Prostate gland (tissue), 2 donors: ENCODE data around the gene GZMM. TPM values are rescaled to one million over a fixed set of nuclear protein-coding genes. Genes with fewer than 3 reads are reported as not detected.
A peak's percentile ranks its signal among the peaks of the same experiment; 100 is the strongest.

Source experiments
- DNase-seq: peaks from one replicate; pipeline ENCODE4 v3.0.0-alpha.2; 2019; ENCODE audit warnings: low spot score
- H3K27ac ChIP-seq, 2 donors: fragments of 200-600 bp; sonication (generic); 2 replicates each; pipeline ENCODE4 v1.5.1; 2017 to 2019
- H3K27me3 ChIP-seq: fragments of 200-600 bp; sonication (generic); replicated peaks from 2 replicates; pipeline ENCODE4 v1.5.1; 2019; ENCODE audit not compliant: insufficient read depth
- H3K36me3 ChIP-seq, 2 donors: fragments of 200-600 bp; sonication (generic); 1 replicate in 1 of 2; 2 replicates in 1 of 2; pipeline versions ENCODE4 v1.5.1 to v1.8.1; 2017 to 2019
- H3K4me1 ChIP-seq: fragments of 200-600 bp; sonication (generic); replicated peaks from 2 replicates; pipeline ENCODE4 v1.5.1; 2019
- H3K4me3 ChIP-seq, 2 donors: fragments of 200-600 bp; sonication (generic); 2 replicates each; pipeline ENCODE4 v1.5.1; 2017 to 2019
- H3K9me3 ChIP-seq: fragments of 200-600 bp; sonication (generic); 2 replicates; pipeline ENCODE4 v1.5.1; 2017
- CTCF ChIP-seq, 4 experiments: fragments of 200-600 bp in 2 of 4; fragments of 450-650 bp in 2 of 4; sonication (generic) in 2 of 4; IDR thresholded peaks; 1 replicate in 3 of 4; 2 replicates in 1 of 4; pipeline ENCODE4 v1.5.1; 2016 to 2019; ENCODE audit warnings: antibody characterized with exemption in 4 of 4, mild to moderate bottlenecking in 2 of 4, moderate library complexity in 2 of 4
- POLR2A ChIP-seq: fragments of 450-650 bp; IDR thresholded peaks from one replicate; pipeline ENCODE4 v1.6.1; 2016; ENCODE audit warnings: antibody characterized with exemption, mild to moderate bottlenecking
- POLR2AphosphoS5 ChIP-seq: sonication (generic); formaldehyde crosslinking; IDR thresholded peaks from one replicate; pipeline ENCODE4 v1.6.1; 2017; ENCODE audit warnings: antibody characterized with exemption
- WGBS: methylation state at CpG from one replicate; pipeline ENCODE4 v1.1.5; 2018; 5-methylcytosine and 5-hydroxymethylcytosine counted together
- intact Hi-C: fragments of 100-400 bp; cut with DNase I; formaldehyde crosslinking; loops from one replicate; pipeline ENCODE4 v1.14.2; 2022
- total RNA-seq, 2 donors: library from RNA; depleted of rRNA; stranded (reverse); fragments of >200 nt; gene quantifications; one replicate each; pipeline ENCODE4 v1.1.0, GENCODE V29; 2016

The GZMM gene
- total RNA-seq, 2 donors from 2014 or later, result 0.68 TPM; not detected in 1

- Histone ChIP-seq H3K36me3 (no peaks in the 10 kb centered on the region), H3K27ac (peak overlapping the region; percentile 85 to 87), H3K27me3 (no peaks in the 10 kb centered on the region), H3K9me3 (no peaks in the 10 kb centered on the region), H3K4me3 (peak overlapping the region; percentile 97 to 99), H3K4me1 (peaks cover 18% of the 10 kb centered on the region)
- no peak for DNase-seq
- under 1% methylated on average over 38 of the region's 55 CpGs for WGBS
- TF ChIP-seq POLR2A, result no peak
- TF ChIP-seq CTCF (IDR thresholded peaks at IDR 0.05), result no peak
- no peak for TF ChIP-seq POLR2AphosphoS5
- intact Hi-C loops, result loop anchor here (5.0 kb wide), 1 partner anchor 41 kb away; the partner anchor contains the start of gene CDC34
Measured at GRCh38 chr19:572743-573518, 29.1 kb downstream of the GZMM start.

DNA sequence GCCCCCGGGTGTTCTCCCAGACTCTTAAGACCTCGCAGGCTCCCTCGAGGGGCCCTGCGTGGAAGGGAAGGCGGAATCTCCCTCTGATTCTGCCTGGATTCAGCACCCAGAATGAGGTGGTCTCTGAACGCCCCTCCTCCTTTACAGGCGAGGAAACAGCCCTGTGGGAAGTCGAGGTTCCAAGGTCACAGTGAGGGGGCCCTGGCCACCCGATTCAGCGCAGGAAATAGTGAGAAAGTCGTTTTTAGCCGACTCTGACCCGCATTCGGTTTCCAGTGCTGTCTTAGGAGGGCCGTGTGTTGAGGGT lies 29.6 kb downstream of the GZMM start:
- Histone ChIP-seq H3K4me3 (peak overlapping the region; percentile 97 to 99), H3K27ac (no peak overlapping the region), H3K36me3 (no peaks in the 10 kb centered on the region), H3K27me3 (no peaks in the 10 kb centered on the region), H3K4me1 (peaks cover 18% of the 10 kb centered on the region), H3K9me3 (no peaks in the 10 kb centered on the region)
- TF ChIP-seq POLR2A, result no peak
- TF ChIP-seq POLR2AphosphoS5, result no peak
- TF ChIP-seq CTCF (IDR thresholded peaks at IDR 0.05), result no peak
- 5% methylated on average over 15 of the region's 15 CpGs for WGBS
- no peak for DNase-seq
- intact Hi-C loops, result loop anchor here (5.0 kb wide), 1 partner anchor 41 kb away; the partner anchor contains the start of gene CDC34

DNA sequence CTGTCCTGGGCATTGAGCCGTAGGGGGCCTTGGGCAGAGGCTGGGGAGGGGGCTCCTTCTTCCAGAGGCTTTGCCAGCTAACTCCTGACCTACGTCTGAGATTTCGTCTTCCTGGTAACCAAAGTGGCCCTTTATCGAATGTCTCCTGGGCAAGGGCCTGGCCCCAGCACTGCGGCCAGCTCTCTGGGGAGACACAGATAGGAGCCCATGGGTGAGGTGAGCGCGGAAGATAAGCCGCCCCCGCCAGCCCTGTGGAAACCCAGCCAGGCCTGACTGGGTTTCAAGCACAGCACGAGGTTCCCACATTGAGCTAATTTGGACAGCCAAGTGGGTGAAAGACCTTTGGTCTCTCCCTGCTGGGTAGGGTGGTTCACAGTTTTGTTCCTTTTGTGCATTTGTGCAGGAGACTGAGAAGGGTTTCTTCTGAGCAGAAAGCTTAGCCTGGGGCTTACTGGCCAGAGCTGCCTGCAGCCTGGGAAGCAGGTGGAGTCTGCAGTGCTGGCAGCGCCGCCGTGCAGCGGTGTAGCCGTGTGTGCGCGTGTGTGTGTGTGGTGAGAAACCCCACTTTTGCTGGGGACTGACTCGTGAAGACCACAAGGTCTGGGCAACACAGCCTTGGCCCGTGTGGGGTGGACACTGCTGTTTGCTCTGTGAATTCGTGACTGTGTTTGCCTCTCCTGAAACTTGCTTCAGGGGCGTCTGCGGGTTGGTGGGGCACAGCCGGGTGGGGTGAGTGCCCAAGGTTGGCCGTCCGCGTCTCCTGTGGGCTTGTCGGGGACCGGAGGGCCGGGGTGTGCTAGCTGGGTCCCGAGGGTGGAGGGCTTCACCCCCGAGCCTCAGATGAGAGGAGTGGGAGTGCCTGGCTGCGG lies 31.0 kb downstream of the GZMM start:
- H3K4me3 ChIP-seq, result peak overlapping the region in 1 of 2 donors; percentile 17
- WGBS, result 31% methylated on average over 26 of the region's 32 CpGs

More for the DNA sequence above, 31.0 kb downstream of the GZMM start:
- Histone ChIP-seq H3K27me3 (no peaks in the 10 kb centered on the region), H3K36me3 (no peaks in the 10 kb centered on the region), H3K27ac (no peak overlapping the region), H3K9me3 (no peaks in the 10 kb centered on the region), H3K4me1 (peaks cover 18% of the 10 kb centered on the region)
- no peak for DNase-seq
- TF ChIP-seq POLR2A, result no peak
- no peak for TF ChIP-seq POLR2AphosphoS5
- TF ChIP-seq CTCF (IDR thresholded peaks at IDR 0.05), result no peak
- intact Hi-C loops, result loop anchor here (5.0 kb wide), 1 partner anchor 43 kb away; the partner anchor contains the start of gene CDC34
